Spleen (tissue), 7 donors: ENCODE measurements around the gene PLCB4.

Experiments used
- CTCF ChIP-seq, 11 experiments: fragments of 200-600 bp in 7 of 11; fragments of 450-650 bp in 4 of 11; sonication (generic) in 4 of 11; IDR thresholded peaks in 8 of 11; conservative IDR thresholded peaks in 3 of 11; 1 replicate in 7 of 11; 2 replicates in 4 of 11; pipeline versions ENCODE4 v1.4.0 to v1.8.0; 2016 to 2021; ENCODE audit warnings: antibody characterized with exemption in 11 of 11, inconsistent platforms in 4 of 11, mild to moderate bottlenecking in 1 of 11
- POLR2A ChIP-seq, 3 donors: fragments of 450-650 bp; IDR thresholded peaks; one replicate each; pipeline ENCODE4 v1.5.1; 2017; ENCODE audit warnings: antibody characterized with exemption in 3 of 3, mild to moderate bottlenecking in 1 of 3
- POLR2AphosphoS5 ChIP-seq, 3 donors: sonication (generic); formaldehyde crosslinking; IDR thresholded peaks; one replicate each; pipeline ENCODE4 v1.5.1; 2017; ENCODE audit warnings: antibody characterized with exemption in 3 of 3
- donor health status: DM: no; HTN: no; CAD: no; lungs with moderate emphysema.
- donor health status: DM: no; HTN: no; CAD: no.
- donor health status: DM: no; HTN: no; CAD: no.

- no peak for TF ChIP-seq CTCF (IDR thresholded peaks at IDR 0.05 in 8 of 11, conservative IDR thresholded peaks at IDR 0.05 in 3 of 11)
- TF ChIP-seq POLR2A (IDR thresholded peaks at IDR 0.05): no peak
- TF ChIP-seq POLR2AphosphoS5 (IDR thresholded peaks at IDR 0.05): no peak
Measured at GRCh38 chr20:9349249-9349648, 280.4 kb downstream of the PLCB4 start.
